Measurements from ENCODE around the gene CHRND.

The CHRND gene

DNA sequence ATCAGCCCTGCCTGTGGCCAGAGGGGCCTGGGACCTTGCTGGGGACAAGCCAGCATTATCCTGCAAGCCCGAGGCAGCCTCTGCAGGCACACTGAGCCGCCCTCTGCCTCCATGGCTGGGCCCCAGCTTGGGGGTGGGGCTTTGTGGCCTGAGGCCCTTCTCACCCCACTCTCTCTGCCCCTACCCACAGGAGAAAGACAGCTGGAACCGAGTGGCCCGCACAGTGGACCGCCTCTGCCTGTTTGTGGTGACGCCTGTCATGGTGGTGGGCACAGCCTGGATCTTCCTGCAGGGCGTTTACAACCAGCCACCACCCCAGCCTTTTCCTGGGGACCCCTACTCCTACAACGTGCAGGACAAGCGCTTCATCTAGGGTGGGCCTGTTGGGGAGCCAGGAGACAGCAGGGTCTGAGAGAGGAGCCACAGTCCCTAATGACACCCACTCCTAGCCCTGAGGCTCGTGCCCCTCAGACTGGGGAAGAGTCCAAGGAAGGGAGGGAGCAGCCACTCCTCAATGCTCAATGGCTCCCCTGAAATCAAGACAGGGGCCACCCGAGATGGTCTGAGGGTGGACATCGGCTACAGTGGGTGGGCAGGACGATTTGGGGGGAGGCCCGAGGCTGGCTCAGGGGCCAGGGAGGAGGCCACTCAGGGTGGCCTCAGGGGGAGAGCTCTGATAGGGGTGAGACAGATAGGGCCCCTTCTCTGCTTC is 9.1 kb downstream of the CHRND start:
- Histone ChIP-seq H3K36me3 (ENCODE audit: insufficient read depth, low read length) (no peaks in the 10 kb centered on the region), H3K9me3 (ENCODE audit: control insufficient read depth, insufficient read depth, low read length) (no peaks in the 10 kb centered on the region), H3K4me1 (ENCODE audit: insufficient read depth, low read length) (peaks cover 9% of the 10 kb centered on the region; the same call in 1 of the 2 replicates), H3K9ac (ENCODE audit: low read depth, low read length) (no peak overlapping the region)

DNA sequence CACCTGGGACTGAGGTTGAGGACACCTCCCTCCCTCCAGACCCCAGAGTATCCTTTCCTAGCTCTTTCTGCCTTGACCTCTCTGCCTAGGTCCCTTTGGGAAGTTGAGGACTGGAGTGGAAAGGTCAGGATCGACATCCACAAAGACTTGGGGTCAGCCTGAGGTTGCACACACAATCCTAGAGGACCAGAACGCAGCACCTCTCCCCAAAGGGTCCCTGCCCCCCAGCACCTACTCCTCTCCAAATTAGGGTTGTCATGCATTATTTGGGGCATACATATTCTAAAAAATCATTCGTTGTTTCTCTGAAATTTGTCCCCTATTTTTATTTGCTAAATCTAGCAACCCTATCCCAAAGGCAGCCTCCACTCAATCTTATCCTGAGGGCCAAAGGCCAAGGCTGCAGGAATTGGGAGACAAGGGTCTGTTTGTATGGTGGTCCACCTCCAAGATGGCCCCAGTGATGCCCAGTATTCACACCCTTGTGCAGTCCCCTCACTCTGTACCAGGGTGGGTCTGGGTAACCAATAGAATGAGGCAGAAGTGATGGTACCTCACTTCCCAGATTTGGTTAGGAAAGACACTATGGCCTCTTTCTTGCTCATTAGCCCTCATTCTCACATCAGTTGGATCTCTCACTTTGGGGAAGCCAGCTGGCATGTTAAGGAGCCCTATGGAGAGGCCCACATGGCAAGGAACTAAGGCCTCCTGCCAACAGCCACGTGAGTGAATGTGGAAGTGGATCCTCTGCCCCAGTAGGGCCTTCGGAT is 10.0 kb downstream of the CHRND start:
- Histone ChIP-seq H3K4me1 (ENCODE audit: insufficient read depth, low read length) (peaks cover 9% of the 10 kb centered on the region; the same call in 1 of the 2 replicates), H3K36me3 (ENCODE audit: insufficient read depth, low read length) (no peaks in the 10 kb centered on the region), H3K9ac (ENCODE audit: low read depth, low read length) (no peak overlapping the region), H3K9me3 (ENCODE audit: control insufficient read depth, insufficient read depth, low read length) (no peaks in the 10 kb centered on the region)

DNA sequence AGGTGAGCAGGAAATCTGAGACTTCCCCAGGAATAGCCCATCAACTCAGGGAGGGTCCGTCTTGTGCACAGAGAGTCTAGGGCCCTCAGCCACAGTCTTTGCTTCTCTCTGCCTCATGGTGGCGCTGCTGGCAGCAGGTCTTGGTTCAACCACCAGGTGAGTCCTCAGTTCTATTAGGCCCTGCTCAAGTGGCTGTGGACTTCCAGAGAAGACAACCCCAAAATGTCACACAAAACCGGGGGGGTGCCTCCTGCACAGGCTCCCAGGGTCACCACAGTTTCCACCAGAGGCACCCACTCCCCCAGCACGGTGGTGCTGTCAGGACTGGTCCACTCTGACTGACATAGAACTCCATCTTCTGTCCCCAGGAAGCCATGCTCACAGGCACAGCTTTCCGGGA is 11.1 kb downstream of the CHRND start:
- peaks cover 9% of the 10 kb centered on the region; the same call in 1 of the 2 replicates for H3K4me1 ChIP-seq (ENCODE audit: insufficient read depth, low read length)
- H3K9ac ChIP-seq (ENCODE audit: low read depth, low read length) = no peak overlapping the region
- no peaks in the 10 kb centered on the region for H3K36me3 ChIP-seq (ENCODE audit: insufficient read depth, low read length)
- no peaks in the 10 kb centered on the region for H3K9me3 ChIP-seq (ENCODE audit: control insufficient read depth, insufficient read depth, low read length)

DNA sequence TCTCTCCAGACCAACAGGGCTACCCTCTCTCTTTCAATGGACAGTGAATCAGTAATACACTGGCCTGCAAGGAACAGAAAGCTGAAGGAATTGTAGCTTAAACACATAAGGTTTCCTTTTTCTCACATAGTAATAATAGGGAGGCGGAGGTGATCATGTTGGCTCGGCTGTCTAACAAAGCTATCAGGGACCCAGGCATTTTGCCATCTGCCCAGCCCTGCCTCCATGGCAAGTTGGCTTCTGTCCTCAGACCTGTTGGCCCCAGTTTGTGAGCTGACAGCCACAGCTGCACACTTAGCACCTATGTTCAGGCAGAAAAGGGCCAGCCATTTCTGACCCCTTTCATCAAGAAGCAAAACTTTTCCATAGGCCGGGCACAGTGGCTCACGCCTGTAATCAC is 11.5 kb downstream of the CHRND start:
- Histone ChIP-seq H3K9ac (ENCODE audit: low read depth, low read length) (no peak overlapping the region), H3K4me1 (ENCODE audit: insufficient read depth, low read length) (peaks cover 9% of the 10 kb centered on the region; the same call in 1 of the 2 replicates), H3K36me3 (ENCODE audit: insufficient read depth, low read length) (no peaks in the 10 kb centered on the region), H3K9me3 (ENCODE audit: control insufficient read depth, insufficient read depth, low read length) (no peaks in the 10 kb centered on the region)

DNA sequence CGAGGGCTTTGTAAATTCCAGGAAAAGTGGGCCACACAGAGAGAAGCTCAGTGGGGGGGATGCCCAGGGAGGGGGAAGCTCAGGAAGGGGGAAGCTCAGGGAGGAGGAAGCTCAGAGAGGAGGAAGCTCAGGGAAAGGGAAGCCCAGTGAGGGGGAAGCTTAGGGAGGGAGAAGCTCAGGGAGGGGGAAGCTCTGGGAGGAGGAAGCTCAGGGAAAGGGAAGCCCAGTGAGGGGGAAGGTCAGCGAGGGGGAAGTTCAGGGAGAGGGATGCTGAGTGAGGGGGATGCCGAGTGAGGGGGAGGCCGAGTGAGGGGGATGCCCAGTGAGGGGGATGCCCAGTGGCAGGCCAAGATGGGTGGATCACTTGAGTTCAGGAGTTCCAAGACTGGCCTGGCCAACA is 12.7 kb downstream of the CHRND start:
- H3K9ac ChIP-seq (ENCODE audit: low read depth, low read length) = no peak overlapping the region
- H3K9me3 ChIP-seq (ENCODE audit: control insufficient read depth, insufficient read depth, low read length) = no peaks in the 10 kb centered on the region
- H3K4me1 ChIP-seq (ENCODE audit: insufficient read depth, low read length) = peaks cover 9% of the 10 kb centered on the region; the same call in 1 of the 2 replicates
- H3K36me3 ChIP-seq (ENCODE audit: insufficient read depth, low read length) = no peaks in the 10 kb centered on the region

DNA sequence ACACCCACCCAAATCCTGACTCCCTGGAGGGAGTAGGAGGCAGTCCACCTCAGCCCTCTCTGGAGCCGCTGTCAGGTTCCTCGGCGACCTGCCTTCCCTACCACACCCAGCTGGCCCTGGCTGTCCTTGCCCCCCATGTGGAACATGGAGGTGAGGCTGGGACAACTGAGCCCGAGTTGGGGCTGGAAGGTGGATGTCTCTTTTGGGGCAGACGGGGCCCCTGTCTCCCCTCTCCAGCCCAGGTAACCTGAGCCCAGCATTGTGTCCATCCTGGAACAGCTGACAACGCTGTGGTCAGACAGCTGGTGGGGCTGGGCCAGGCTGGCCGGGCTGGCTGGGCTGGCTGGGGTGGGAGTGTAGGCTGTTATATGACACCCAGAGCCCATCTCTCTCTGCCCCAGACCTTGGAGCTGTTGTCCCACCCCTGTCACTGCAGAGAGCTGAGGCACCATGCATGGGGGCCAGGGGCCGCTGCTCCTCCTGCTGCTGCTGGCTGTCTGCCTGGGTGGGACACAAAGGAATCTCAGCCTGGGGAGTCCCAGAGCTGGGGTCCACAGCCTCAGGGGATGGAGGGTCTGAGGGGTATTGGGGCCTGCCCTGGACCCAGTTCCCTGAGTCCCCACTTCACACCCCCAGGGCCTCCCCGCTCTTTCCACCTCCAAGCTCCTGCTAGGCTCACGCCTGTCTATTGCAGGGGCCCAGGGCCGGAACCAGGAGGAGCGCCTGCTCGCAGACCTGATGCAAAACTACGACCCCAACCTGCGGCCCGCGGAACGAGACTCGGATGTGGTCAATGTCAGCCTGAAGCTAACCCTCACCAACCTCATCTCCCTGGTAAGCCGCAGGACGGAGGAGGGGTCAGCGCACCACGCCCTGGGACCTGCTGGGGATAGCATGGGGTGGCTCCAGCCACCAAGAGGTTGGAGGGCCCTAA is 13.6 kb downstream of the CHRND start, which contains the start of gene CHRNG:
Gene CHRNG (plus strand): TSS at position 395 of the 934 bp plus-strand sequence. CDS start 56 bp downstream, at position 451.
- H3K9ac ChIP-seq (ENCODE audit: low read depth, low read length) = no peak within 1 kb of the TSS
- H3K9me3 ChIP-seq (ENCODE audit: control insufficient read depth, insufficient read depth, low read length) = no peaks in the 10 kb centered on the region
- peaks cover 9% of the 10 kb centered on the region; the same call in 1 of the 2 replicates for H3K4me1 ChIP-seq (ENCODE audit: insufficient read depth, low read length)
- H3K36me3 ChIP-seq (ENCODE audit: insufficient read depth, low read length) = no peaks in the 10 kb centered on the region

DNA sequence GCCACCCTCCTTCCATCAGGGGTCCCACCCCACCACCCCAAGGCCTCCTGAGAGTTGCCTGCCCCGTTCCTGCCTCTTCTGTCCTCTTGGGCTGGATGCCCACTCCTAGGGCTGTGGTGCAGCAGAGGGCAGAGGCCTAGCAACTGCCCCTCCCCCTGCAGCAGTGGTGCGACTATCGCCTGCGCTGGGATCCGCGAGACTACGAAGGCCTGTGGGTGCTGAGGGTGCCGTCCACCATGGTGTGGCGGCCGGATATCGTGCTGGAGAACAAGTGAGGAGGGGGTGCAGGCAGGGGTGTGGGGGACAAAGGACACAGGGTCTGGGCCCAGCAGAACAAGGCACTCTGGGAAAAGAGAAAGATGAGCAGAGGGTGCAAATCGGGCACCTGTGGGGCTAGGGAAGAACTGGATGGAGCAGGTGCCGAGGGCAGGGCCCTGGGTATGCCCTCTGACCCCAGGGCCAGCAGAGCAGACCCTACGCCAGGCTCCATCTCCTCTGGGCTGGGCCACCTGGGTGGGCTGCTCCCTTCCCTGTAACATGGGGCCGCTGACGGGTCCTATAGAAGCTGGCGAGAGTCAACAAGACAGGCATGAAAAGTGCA is 14.6 kb downstream of the CHRND start:
- no peaks in the 10 kb centered on the region for H3K9me3 ChIP-seq (ENCODE audit: control insufficient read depth, insufficient read depth, low read length)
- peaks cover 9% of the 10 kb centered on the region; the same call in 1 of the 2 replicates for H3K4me1 ChIP-seq (ENCODE audit: insufficient read depth, low read length)
- H3K9ac ChIP-seq (ENCODE audit: low read depth, low read length) = no peak overlapping the region
- no peaks in the 10 kb centered on the region for H3K36me3 ChIP-seq (ENCODE audit: insufficient read depth, low read length)

DNA sequence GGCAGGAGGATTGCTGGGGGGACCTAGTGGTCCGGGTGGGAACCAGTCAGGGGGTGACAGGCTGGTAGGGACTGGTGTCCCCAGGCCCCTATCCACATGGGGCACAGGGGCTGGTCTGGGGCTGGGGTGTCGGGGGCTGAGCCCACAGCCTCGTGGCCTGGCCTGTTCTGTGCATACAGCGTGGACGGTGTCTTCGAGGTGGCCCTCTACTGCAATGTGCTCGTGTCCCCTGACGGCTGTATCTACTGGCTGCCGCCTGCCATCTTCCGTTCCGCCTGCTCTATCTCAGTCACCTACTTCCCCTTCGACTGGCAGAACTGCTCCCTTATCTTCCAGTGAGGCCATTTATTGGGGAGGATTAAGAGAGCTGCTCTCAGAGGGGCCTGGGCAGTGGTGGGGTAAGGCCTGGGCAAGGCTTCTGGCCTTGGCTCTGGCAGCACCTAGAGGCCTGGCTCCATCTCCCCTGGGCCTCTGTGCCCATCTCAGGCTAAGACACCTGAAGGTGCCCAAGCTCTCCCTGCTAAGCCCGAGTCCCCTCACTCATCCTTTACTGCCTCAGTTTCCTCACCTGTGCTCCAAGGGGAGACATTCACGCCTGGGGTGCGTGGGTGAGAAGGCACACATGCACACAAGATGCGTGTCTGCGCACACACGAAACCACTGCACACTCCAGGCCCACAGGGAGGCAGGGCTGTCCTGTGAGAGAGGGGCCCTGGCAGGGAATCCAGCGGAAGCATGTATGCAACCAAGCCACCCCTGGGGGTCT is 15.4 kb downstream of the CHRND start:
- Histone ChIP-seq H3K36me3 (ENCODE audit: insufficient read depth, low read length) (no peaks in the 10 kb centered on the region), H3K9me3 (ENCODE audit: control insufficient read depth, insufficient read depth, low read length) (no peaks in the 10 kb centered on the region), H3K9ac (ENCODE audit: low read depth, low read length) (no peak overlapping the region), H3K4me1 (ENCODE audit: insufficient read depth, low read length) (peaks cover 9% of the 10 kb centered on the region; the same call in 1 of the 2 replicates)

DNA sequence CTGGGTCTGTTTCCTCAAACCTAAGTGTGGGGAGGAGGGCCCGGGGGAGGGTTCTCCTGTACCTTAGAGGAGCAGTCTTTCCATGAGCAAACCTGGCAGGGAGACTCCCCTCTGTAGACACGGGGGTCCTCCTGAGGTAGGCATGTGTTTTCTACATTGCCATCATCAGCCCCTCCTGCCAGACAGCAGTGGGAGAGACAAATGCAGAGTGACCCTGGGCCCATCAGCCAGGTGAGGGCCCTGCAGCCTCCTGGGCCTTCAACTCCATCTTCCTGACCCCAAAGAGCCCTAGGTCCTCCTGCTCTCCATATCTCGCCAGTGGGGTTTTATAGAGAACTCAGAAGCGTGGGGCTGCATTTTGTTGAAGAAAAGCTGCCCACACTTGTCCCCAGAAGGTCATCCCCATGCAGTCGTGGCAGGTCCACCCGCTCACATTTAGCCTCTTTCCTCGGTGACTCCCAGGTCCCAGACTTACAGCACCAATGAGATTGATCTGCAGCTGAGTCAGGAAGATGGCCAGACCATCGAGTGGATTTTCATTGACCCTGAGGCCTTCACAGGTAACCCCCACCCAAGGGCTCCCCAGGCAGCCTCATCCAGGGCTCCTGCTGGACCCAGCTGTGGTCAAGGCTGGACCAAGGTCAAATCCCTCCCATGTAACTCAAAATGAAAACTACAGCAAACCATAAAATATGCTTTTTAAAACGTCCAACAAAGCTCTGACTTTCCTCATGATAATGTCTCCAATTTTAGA is 16.2 kb downstream of the CHRND start:
- Histone ChIP-seq H3K36me3 (ENCODE audit: insufficient read depth, low read length) (no peaks in the 10 kb centered on the region), H3K9me3 (ENCODE audit: control insufficient read depth, insufficient read depth, low read length) (no peaks in the 10 kb centered on the region), H3K4me1 (ENCODE audit: insufficient read depth, low read length) (peaks cover 9% of the 10 kb centered on the region; the same call in 1 of the 2 replicates), H3K9ac (ENCODE audit: low read depth, low read length) (no peak overlapping the region)

DNA sequence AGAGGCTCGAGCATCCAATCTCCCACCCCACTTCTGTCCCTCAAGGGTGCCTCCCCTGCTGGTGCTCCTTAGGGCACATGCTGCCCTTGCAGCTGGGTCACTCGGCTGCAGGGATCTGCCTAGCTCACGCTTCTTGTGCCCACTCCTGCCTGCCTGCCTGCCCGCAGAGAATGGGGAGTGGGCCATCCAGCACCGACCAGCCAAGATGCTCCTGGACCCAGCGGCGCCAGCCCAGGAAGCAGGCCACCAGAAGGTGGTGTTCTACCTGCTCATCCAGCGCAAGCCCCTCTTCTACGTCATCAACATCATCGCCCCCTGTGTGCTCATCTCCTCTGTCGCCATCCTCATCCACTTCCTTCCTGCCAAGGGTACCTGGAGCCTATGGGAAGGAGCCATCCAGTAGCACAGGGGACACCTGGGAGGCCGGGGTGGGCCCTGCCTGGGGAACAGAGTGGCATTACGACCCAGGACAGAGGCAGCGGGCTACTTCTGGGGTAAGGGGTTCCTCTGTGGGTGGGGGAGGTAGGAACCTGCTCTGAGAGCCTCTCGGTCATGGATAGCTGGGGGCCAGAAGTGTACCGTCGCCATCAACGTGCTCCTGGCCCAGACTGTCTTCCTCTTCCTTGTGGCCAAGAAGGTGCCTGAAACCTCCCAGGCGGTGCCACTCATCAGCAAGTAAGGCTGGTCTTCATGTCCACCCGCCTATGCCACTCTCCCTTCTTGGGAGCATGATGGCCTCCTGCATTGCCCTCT is 16.9 kb downstream of the CHRND start:
- Histone ChIP-seq H3K9me3 (ENCODE audit: control insufficient read depth, insufficient read depth, low read length) (no peaks in the 10 kb centered on the region), H3K9ac (ENCODE audit: low read depth, low read length) (no peak overlapping the region), H3K4me1 (ENCODE audit: insufficient read depth, low read length) (peaks cover 9% of the 10 kb centered on the region; the same call in 1 of the 2 replicates), H3K36me3 (ENCODE audit: insufficient read depth, low read length) (no peaks in the 10 kb centered on the region; the same call in 1 of the 2 replicates)

DNA sequence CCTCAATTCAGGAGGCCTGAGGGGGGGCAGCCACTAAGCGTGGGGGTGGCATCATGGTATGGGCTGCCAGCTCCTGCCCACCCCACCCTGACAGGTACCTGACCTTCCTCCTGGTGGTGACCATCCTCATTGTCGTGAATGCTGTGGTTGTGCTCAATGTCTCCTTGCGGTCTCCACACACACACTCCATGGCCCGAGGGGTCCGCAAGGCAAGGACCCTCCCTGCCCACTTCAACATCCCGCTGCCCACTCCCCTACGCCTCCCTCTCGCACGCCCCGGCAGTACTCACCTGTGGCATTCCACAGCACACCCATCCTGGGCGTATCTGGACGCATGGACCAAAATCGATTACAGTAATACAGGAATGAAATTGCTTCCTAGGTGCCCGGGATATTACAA is 17.5 kb downstream of the CHRND start:
- peaks cover 1% of the 10 kb centered on the region; the same call in 1 of the 2 replicates for H3K36me3 ChIP-seq (ENCODE audit: insufficient read depth, low read length)
- H3K9me3 ChIP-seq (ENCODE audit: control insufficient read depth, insufficient read depth, low read length) = no peaks in the 10 kb centered on the region
- peaks cover 9% of the 10 kb centered on the region; the same call in 1 of the 2 replicates for H3K4me1 ChIP-seq (ENCODE audit: insufficient read depth, low read length)
- no peak overlapping the region for H3K9ac ChIP-seq (ENCODE audit: low read depth, low read length)

Measured in ES-I3 (cell line).